ENCODE data around the gene RAP1GAP.

Gene RAP1GAP

DNA sequence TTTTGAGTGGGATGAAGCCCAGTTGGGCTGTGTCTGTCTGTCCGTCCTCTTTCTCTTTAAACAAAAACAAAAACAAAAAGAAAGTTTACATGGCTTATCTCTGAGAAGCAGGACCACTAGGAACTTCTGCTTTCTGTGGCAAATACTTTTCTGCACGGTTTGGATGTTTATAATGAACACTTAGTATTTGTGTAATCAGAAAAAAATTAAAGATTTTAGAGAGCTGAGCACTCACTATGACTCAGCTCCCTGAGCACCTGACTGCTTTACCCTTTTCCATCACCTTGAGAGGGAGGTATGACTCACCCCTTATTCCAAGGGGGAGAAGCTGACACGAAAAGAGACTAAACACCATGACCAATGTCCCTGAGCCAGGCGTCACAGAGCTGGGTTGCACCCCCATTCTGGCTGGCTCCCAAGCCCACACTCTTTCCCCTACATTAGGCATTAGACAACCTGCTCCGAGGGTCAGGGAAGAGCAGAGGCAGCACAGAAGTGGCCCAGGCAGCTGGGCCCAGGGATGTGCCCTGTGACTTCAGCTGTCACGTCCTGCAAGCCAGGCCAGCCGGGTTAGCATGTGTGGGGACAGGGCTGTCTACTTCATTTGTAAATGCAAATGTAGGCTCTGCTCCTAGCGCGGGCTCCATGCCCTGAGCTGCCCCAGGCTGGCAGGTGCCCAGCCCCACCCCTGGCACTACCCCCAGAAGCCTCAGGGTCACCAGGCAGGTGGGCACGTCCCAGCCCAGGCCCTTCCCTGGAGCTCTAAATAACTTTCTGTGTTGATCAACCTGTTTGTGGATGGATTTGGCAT lies 30.4 kb downstream of the RAP1GAP start:
- Histone ChIP-seq H3K36me3 (ENCODE audit: insufficient read depth, low read length) (no peaks in the 10 kb centered on the region), H3K27ac (ENCODE audit: low read length) (no peak overlapping the region), H3K27me3 (ENCODE audit: insufficient read depth, low read length, poor library complexity) (no peaks in the 10 kb centered on the region), H4K20me1 (ENCODE audit: insufficient read depth, low read length) (peaks cover 11% of the 10 kb centered on the region), H3K79me2 (ENCODE audit: insufficient read depth, low read length) (no peaks in the 10 kb centered on the region), H3K9ac (ENCODE audit: low read depth, low read length) (no peak overlapping the region), H2AFZ (ENCODE audit: low read depth, low read length) (no peak overlapping the region), H3K4me2 (ENCODE audit: insufficient read depth, low read length) (no peak overlapping the region), H3K4me3 (ENCODE audit: low read depth in 1 of 2, low read length in 2 of 2) (no peak overlapping the region), H3K4me1 (ENCODE audit: insufficient read depth, low read length) (no peaks in the 10 kb centered on the region), H3K9me3 (ENCODE audit: insufficient read depth, low read length, severe bottlenecking) (no peaks in the 10 kb centered on the region)
- TF ChIP-seq EZH2 (IDR thresholded peaks at IDR 0.05; ENCODE audit: borderline replicate concordance, low read depth, low read length, severe bottlenecking) = no peak
- TF ChIP-seq, protein P1, sequence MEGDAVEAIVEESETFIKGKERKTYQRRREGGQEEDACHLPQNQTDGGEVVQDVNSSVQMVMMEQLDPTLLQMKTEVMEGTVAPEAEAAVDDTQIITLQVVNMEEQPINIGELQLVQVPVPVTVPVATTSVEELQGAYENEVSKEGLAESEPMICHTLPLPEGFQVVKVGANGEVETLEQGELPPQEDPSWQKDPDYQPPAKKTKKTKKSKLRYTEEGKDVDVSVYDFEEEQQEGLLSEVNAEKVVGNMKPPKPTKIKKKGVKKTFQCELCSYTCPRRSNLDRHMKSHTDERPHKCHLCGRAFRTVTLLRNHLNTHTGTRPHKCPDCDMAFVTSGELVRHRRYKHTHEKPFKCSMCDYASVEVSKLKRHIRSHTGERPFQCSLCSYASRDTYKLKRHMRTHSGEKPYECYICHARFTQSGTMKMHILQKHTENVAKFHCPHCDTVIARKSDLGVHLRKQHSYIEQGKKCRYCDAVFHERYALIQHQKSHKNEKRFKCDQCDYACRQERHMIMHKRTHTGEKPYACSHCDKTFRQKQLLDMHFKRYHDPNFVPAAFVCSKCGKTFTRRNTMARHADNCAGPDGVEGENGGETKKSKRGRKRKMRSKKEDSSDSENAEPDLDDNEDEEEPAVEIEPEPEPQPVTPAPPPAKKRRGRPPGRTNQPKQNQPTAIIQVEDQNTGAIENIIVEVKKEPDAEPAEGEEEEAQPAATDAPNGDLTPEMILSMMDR (IDR thresholded peaks at IDR 0.05; ENCODE audit: borderline replicate concordance, extremely low read depth, low read length, poor library complexity, severe bottlenecking) = no peak
- DNase-seq (no peak), ATAC-seq (ENCODE audit: insufficient read depth, low read depth) (no peak)

DNA sequence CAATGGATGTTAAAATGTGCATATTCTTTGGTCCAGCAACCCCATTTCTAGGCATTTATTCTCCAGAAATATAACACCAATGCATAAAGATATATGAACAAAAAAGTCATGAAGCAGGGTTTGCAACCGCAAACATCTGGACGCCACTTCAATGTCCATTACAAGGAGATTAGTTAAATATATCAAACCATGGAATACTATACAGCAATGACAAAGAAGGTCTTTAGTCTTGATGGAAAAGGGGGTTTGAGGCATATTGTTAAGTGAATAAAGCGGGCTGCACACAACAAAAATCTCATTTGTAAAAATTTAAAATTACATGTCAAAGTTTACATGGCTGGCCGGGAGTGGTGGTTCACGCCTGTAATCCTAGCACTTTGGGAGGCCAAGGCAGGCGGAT lies 31.6 kb downstream of the RAP1GAP start:
- peaks cover 9% of the 10 kb centered on the region for H4K20me1 ChIP-seq (ENCODE audit: insufficient read depth, low read length)
- no peaks in the 10 kb centered on the region for H3K9me3 ChIP-seq (ENCODE audit: insufficient read depth, low read length, severe bottlenecking)
- no peak overlapping the region for H3K4me3 ChIP-seq (ENCODE audit: low read depth in 1 of 2, low read length in 2 of 2)
- no peaks in the 10 kb centered on the region for H3K36me3 ChIP-seq (ENCODE audit: insufficient read depth, low read length)
- no peak overlapping the region for H2AFZ ChIP-seq (ENCODE audit: low read depth, low read length)
- H3K27me3 ChIP-seq (ENCODE audit: insufficient read depth, low read length, poor library complexity) = no peaks in the 10 kb centered on the region
- no peak overlapping the region for H3K4me2 ChIP-seq (ENCODE audit: insufficient read depth, low read length)
- H3K79me2 ChIP-seq (ENCODE audit: insufficient read depth, low read length) = no peaks in the 10 kb centered on the region
- no peak overlapping the region for H3K27ac ChIP-seq (ENCODE audit: low read length)
- DNase-seq (no peak), ATAC-seq (ENCODE audit: insufficient read depth, low read depth) (no peak)
- TF ChIP-seq, protein P1 (IDR thresholded peaks at IDR 0.05; ENCODE audit: borderline replicate concordance, extremely low read depth, low read length, poor library complexity, severe bottlenecking) = no peak
- no peak for TF ChIP-seq EZH2 (IDR thresholded peaks at IDR 0.05; ENCODE audit: borderline replicate concordance, low read depth, low read length, severe bottlenecking)
- H3K9ac ChIP-seq (ENCODE audit: low read depth, low read length) = no peak overlapping the region
- peaks cover 1% of the 10 kb centered on the region; the same call in 1 of the 2 replicates for H3K4me1 ChIP-seq (ENCODE audit: insufficient read depth, low read length)

DNA sequence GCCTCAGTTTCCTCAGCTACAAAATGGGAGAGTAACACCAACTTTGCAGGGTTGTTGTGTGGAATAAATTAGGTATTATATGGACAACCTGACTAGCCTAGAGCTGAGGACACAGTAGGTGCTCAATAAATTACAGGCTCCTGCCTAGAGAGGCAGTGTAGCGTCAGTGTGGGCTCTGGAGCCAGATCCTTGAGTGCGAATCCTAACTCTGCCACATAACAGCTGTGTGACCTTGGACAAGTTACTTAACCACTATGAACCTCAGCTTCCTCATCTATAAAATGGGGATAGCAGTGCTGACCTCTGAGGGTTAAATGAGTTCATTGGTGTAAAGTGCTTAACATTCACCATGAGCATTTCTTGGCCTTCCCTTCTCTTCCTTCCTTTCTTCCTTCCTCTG lies 33.1 kb downstream of the RAP1GAP start:
- Histone ChIP-seq H3K4me3 (ENCODE audit: low read depth in 1 of 2, low read length in 2 of 2) (no peak overlapping the region), H2AFZ (ENCODE audit: low read depth, low read length) (no peak overlapping the region), H3K9me3 (ENCODE audit: insufficient read depth, low read length, severe bottlenecking) (no peaks in the 10 kb centered on the region), H3K79me2 (ENCODE audit: insufficient read depth, low read length) (no peaks in the 10 kb centered on the region), H3K36me3 (ENCODE audit: insufficient read depth, low read length) (no peaks in the 10 kb centered on the region), H3K4me1 (ENCODE audit: insufficient read depth, low read length) (peaks cover 7% of the 10 kb centered on the region; the same call in 1 of the 2 replicates), H3K4me2 (ENCODE audit: insufficient read depth, low read length) (no peak overlapping the region), H3K27me3 (ENCODE audit: insufficient read depth, low read length, poor library complexity) (no peaks in the 10 kb centered on the region), H3K9ac (ENCODE audit: low read depth, low read length) (no peak overlapping the region), H3K27ac (ENCODE audit: low read length) (no peak overlapping the region), H4K20me1 (ENCODE audit: insufficient read depth, low read length) (peaks cover 12% of the 10 kb centered on the region)
- DNase-seq (no peak), ATAC-seq (ENCODE audit: insufficient read depth, low read depth) (no peak)
- TF ChIP-seq, protein P1 (IDR thresholded peaks at IDR 0.05; ENCODE audit: borderline replicate concordance, extremely low read depth, low read length, poor library complexity, severe bottlenecking) = no peak
- TF ChIP-seq EZH2 (IDR thresholded peaks at IDR 0.05; ENCODE audit: borderline replicate concordance, low read depth, low read length, severe bottlenecking) = no peak
